GM12864 (cell line): ENCODE results near the gene PRKACB.

Source experiments
- DNase-seq: peaks from one replicate; pipeline ENCODE4 v3.0.0-alpha.2; 2011; ENCODE audit warnings: low read depth
- H3K4me3 ChIP-seq: 2 replicates; pipeline ENCODE4 v1.5.1; 2011; ENCODE audit warnings: mild to moderate bottlenecking, low read depth, low read length, control low read depth
- CTCF ChIP-seq: IDR thresholded peaks from 2 replicates; pipeline ENCODE4 v1.5.1; 2011; ENCODE audit warnings: low read depth, mild to moderate bottlenecking, moderate library complexity, low read length, control low read depth, inconsistent platforms; ENCODE audit errors: missing control alignments

Gene PRKACB

GRCh38 chr1:84190455-84190854 is 46.4 kb downstream of the PRKACB start:
- no peak for TF ChIP-seq CTCF
- no peak overlapping the region for H3K4me3 ChIP-seq
- no peak for DNase-seq

- no peak overlapping the region for H3K4me3 ChIP-seq
- DNase-seq: no peak
- TF ChIP-seq CTCF: no peak
Measured at GRCh38 chr1:84192681-84193080, 48.6 kb downstream of the PRKACB start.

DNA sequence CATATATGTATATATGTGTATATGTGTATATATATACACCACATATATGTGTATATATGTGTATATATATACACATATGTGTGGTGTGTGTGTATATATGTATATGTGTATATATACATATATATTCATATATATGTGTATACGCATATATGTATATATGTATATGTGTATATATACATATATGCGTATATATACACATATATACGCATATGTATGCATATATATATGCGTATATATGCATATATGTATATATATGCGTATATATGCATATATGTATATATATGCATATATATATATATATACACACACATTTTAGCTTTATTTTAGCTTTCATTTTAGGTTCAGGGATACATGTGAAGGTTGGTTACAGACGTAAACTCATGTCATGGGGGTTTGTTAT is 54.8 kb downstream of the PRKACB start:
- TF ChIP-seq CTCF: no peak
- DNase-seq: no peak
- no peak overlapping the region for H3K4me3 ChIP-seq

DNA sequence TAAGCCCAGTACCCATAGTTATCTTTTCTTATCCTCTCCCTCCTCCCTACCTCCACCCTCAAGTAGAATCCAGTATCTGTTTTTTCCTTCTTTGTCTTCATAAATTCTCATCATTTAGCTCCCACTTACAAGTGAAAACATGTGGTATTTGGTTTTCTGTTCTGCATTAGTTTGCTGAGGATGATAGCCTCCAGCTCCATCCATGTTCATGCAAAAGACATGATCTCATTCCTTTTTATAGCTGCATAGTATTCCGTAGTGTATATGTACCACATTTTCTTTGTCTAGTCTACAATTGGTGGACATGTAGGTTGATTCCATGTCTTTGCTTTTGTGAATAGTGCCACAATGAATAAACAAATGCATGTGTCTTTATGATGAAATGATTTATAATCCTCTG is 55.2 kb downstream of the PRKACB start:
- TF ChIP-seq CTCF: no peak
- H3K4me3 ChIP-seq: no peak overlapping the region

GRCh38 chr1:84202126-84202525 is 58.1 kb downstream of the PRKACB start:
- H3K4me3 ChIP-seq: no peak overlapping the region
- TF ChIP-seq CTCF: no peak
- DNase-seq: no peak

More for the DNA sequence above, 55.2 kb downstream of the PRKACB start:
- no peak for DNase-seq

DNA sequence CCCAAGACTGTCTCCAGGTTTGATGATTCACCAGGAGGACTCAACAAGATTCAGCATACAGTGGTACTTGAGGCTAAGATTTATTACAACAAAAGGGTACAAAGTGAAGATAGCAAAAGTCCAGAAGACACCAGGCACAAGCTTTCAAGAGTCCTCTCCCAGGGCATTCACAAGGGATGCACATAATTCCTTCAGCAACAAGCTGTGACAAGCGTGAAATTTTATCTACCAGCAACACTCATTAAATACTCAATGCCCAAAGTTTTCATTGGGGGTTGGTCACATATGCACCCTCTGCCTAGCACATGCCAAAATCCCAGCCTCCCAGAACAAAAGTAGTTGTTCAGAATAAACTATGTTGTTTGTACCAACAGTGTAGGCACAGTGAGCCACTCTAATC is 62.3 kb downstream of the PRKACB start:
- DNase-seq: no peak
- no peak overlapping the region for H3K4me3 ChIP-seq
- no peak for TF ChIP-seq CTCF

GRCh38 chr1:84208935-84209334 is 64.9 kb downstream of the PRKACB start:
- no peak for DNase-seq
- H3K4me3 ChIP-seq: no peak overlapping the region
- no peak for TF ChIP-seq CTCF
